DOHH2 (cell line): ENCODE measurements around the gene FGF11.

Source experiments
- EZH2phosphoT487 ChIP-seq: fragments of 200-600 bp; sonication (generic); IDR thresholded peaks from 2 replicates; pipeline ENCODE4 v1.6.1; 2017; ENCODE audit warnings: borderline replicate concordance, mild to moderate bottlenecking, antibody characterized with exemption, low read length, moderate library complexity, mixed read lengths
- TF ChIP-seq, protein P1 (sequence below): fragments of 200-600 bp; sonication (generic); IDR thresholded peaks from one replicate; pipeline ENCODE4 v1.5.1; 2014; ENCODE audit warnings: antibody characterized with exemption, mild to moderate bottlenecking, low read depth, low read length; ENCODE audit not compliant: poor library complexity, severe bottlenecking

- TF ChIP-seq, protein P1, sequence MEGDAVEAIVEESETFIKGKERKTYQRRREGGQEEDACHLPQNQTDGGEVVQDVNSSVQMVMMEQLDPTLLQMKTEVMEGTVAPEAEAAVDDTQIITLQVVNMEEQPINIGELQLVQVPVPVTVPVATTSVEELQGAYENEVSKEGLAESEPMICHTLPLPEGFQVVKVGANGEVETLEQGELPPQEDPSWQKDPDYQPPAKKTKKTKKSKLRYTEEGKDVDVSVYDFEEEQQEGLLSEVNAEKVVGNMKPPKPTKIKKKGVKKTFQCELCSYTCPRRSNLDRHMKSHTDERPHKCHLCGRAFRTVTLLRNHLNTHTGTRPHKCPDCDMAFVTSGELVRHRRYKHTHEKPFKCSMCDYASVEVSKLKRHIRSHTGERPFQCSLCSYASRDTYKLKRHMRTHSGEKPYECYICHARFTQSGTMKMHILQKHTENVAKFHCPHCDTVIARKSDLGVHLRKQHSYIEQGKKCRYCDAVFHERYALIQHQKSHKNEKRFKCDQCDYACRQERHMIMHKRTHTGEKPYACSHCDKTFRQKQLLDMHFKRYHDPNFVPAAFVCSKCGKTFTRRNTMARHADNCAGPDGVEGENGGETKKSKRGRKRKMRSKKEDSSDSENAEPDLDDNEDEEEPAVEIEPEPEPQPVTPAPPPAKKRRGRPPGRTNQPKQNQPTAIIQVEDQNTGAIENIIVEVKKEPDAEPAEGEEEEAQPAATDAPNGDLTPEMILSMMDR = no peak
- no peak for TF ChIP-seq EZH2phosphoT487
Observed at GRCh38 chr17:7425316-7425715, 14.0 kb upstream of the FGF11 start, which contains the start of gene SPEM2.
